Measurements from ENCODE around the gene TSSC4.

Gene TSSC4

DNA sequence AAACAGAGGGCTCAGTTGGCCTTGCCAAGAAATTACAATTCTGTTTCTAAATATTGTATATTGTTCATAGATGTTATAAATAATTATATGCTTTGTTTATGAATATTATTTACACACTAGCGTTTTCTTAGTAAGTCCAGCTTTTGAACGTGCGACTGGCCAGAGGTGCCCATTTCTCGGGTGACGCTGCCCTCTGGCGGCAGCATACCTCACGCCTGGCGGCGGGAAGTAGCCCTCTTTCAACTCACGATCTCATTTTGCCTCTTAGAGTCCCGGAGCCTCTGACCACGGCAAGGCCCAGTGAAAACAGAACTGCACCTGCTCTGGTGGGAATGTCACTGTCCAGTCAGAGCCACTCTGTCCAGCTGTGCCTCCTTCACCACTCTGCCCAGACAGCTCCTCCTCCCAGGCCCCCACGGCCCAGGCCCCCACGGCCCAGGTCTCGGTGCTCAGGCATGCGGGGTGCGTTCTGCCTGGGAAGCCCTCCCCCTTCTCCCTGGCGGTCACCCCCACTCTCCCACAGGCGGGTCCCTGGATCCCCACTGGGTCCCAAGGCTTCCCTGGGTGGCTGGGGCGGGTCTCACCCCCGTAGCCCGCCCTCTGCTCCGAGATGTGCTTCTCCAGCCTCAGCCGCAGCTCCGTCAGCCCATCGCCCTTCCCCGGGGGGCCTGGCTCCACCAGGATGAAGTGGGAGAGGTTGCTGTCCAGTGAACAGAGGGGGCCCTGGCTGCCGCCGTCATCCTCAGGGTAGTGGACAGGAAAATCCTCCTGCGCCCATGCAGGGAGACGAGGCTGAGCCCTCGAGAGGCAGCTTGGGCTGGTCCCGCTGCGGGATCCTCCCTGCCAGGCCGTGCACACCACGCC, 19.3 kb downstream of the TSSC4 start:
- DNase-seq (ENCODE audit: low read depth): peak; percentile 40

DNA sequence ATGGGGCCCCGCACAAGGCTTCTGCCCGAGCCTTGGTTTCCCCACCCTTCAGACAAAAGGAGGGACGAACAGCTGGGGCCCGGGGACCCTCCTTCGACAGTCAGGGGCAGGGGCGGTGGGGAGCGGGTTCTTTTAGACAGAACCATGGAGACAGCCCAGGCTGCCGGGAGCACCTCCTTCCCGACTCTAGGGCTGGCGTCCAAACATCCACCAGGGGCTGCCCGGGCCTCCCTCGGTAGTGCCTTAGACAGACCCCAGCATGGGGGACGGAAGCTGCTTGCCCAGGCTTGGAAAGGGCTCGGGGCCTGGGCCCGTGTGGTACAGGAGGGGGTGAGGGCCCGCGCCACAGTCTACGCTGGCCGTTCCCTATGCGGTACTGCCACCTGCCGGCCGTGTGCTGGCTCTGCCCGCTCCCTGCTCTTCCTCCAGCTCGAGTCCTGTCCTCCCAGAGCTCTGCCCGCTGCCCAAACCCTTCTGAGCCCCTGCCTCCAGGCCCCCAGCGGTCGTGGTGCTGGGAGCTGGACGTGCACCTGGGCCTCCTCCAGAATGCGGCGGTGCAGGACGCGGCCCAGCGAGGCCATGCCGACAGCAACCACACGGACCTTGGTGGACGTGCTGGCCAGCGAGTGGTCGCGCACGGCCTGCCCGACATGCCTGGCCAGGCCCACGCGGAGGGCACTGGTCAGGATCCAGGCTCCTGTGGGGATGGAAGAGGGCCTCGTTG, 20.1 kb downstream of the TSSC4 start:
- DNase-seq (ENCODE audit: low read depth): peak; percentile 57

DNA sequence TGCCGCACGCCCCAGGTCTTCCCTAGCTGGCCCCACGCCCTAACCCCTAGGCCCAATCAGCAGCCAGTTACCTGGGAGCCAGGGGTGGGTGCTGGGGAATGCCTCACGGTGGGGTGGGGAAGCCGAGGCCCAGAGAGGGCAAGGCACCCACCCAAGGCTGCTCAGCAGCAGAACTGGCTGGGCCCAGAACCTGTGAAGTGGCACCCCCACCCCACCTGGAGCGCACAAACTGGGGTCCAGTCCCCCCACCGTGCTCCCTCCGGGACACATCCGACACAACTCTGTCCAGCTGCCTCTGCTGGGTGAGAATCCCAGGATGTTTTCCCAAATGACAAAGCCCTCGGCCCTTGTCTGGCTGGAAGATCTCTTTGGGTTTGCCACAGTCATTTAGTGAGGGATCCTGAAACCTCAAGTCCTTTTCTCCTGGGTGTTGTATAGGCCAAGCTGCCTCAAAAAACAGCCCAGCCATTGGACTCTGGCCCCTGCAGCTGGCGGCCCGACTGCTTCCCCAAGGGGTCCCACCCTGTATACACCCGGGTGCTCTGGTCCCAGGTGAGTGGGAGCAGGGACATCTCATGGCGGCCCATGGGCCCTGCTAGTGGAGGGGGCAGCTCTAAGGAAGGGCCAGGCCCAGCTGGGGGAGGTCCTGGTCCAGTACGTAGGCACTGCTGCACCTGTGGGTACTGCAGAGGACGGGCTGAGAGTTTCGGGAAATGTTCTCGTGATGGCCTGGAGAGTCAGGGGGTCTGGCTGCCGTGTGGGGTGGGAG, 20.9 kb downstream of the TSSC4 start:
- no peak for DNase-seq (ENCODE audit: low read depth)

DNA sequence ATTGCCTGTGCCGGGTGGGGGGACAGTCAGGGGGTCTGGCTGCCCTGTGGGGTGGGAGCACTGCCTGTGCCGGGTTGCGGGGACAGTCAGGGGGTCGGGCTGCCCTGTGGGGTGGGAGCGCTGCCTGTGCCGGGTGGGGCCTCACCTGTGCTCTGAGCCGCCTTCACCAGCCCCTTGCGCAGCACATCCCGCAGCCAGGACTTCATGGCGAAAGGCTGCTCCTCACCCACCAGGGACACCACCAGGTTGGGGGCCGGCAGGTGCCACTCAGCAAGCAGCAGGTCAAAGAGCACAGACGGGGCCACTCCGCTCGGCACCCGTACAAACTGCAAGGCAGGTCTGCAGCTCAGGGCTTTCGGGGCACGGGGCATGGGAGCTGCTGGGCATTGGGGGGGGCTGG, 21.4 kb downstream of the TSSC4 start:
- DNase-seq (ENCODE audit: low read depth): no peak

DNA sequence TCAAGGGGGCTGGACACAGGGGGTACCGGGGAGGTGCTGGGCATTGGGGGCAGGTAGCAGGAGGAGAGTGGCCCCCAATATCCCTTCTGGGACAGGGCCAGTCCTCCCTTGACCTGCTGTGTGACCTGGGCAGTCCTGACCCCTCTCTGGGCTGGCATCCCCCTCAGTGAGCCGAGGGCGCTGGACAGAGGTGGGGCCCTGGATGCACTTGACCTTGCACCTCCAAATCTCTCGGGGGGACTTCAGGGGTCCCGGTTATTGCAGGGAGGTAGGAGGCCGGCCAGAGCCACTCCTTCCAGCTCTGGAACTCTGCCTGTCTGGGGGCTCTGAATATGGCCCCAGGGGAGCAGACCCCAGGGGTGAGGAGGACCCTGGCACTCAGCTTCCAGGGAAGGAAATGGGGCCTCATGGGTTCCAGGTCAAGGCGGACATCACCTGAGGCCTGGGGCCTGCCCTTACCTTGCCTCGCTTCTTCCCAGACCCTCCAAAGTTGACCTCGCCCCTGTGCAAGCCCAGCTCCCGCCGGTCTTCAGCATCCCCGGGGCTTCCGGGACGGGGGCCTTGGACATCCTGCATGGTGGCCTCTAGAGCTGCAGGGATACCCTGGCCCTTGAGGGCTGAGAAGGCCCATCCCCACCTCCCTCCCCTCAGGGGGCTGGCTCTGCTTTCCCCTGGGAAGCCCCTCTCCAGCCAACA, 22.1 kb downstream of the TSSC4 start:
- no peak for DNase-seq (ENCODE audit: low read depth)

DNA sequence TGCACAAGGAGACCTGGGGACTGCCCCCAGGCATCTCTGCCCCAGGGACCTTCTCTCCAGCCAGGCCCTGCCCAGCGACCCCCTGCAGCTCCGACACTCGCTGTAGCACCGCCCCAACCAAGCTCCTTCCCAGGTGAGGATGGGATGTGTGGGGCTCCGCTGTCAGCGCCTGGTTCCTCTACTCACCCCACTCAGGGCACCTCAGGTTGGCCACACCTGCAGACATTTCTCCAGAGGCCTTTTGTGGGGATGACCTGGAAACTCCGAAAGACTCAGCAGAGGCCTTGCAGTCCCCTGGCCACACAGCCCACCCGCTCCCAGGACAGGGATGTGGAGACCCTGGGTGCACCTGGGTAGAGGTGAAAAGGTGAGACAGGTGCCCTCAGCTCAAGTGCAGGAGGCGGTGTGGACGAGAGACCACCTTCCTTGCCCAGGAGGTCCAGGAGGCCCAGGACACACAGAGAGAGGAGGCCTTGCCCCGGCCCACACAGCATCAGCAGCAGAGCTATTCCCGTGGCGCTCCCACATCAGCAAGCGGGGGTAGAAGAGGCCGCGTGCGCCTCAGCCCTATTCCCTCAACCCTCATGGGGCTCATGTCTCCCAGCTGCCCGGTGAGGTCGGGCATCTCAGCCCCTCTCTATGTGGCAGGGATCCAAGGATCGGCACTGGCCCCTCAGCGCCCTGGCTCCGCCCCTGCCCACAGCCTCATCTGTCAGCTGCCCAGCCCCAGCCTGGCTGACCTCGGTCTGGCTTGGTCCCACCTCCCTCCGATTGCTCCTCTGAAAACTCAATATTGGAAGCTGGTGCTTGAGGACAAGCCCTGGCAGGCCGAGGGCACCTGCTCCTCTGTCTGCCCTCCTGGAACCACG, 22.8 kb downstream of the TSSC4 start:
- no peak for DNase-seq (ENCODE audit: low read depth)

DNA sequence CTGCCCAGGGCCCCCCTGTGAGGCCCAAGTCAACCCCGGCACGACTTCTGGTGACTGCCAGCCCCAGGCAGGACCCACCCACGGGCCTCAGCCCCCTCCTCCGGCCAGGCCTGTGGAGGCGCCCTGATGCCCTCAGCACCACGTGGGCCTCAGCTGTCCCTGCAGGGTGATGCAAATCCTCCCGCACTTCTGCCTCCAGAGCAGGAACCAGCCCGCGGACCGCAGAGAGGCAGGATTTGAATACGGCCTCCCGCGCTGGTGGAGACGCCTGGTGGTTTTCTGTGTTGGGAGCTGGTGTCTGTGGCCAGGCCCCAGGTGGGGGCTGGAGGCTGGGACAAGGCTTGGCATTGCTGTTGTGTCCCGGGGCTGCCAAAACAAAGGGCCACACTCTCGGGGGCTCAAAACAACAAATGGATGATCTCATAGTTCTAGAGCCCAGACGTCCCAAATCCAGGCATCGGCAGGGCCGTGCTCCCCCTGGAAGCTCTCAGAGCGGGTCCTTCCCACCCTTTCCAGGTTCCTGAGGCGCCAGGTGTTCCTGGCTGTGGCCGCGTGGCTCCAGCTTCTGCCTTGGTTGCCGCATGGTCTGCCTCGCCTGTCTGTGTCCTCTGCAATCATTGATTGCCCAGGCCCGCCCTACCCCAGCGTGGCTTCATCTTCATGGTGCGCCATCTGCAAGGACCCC, 24.4 kb downstream of the TSSC4 start:
- no peak for DNase-seq (ENCODE audit: low read depth)

DNA sequence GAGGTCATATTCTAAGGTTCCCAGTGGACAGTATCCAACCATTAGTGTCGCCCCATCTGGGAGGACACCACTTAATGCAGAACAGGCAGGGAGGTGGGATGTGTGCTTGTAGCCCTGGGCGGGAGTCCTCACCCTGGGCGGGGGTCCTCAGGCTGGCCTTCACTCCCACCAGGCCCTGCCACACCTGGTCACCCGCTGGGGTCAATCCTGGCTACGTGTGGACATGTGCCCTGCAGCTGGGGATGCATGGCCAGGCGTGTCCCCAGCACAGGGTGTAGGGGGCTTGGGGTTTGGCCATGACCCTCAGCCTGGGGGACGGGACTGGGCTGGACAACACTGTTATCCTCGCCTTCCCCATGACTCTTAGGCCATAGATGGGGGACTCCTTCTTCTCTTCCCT, 25.0 kb downstream of the TSSC4 start:
- DNase-seq (ENCODE audit: low read depth): no peak

DNA sequence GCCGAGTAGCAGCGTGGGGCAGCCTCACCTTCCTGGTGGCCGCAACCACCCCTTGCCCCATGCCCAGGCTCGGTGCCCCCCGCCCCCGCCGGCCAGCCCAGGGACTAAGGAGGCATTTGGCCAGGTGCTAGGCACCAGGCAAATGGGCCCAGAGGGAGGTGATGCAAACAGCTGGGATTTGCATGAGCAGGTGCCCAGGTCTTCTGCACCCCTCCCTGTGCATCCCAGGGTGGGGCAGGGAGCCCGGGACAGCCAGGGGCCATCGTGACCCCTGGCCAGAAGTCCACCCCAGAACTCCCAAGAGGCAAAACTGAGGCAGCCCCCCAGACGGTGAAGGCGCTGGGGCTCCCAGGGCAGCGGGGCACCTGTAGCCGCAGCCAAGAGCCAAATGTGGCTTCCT, 25.7 kb downstream of the TSSC4 start:
- no peak for DNase-seq (ENCODE audit: low read depth)

DNA sequence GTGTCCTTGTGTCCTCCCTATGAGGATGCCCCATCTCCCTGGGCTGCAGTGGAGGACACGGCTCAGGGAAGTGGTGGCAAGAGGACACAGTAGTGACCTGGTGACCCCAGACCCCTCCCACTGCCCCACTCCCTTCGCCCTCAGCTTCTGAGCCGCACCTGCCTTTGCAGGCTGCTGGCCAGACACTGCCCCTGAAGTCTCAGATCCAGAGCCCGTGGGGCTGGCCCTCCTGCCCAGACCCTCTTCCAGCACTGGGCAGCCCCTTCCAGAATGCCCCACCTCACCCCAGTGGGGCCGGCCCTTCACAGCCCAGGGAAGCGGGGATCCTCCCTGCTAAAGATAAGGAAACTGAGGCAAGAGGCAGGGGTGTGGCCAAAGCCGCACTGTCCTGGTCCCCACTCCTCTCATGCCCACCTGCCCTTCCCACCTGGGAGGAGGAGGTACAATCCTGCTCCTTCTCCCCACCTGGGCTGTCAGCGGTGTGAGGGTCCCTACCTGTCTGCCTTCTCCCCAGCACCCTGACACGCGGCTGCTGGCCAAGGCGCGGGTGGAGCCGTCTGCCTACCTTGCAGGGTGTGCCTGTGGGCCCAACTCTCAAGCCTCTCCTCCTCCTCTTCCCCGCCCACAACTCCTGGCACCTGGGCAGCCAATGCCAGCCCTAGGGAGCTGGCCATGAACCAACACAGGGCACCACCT, 26.4 kb downstream of the TSSC4 start:
- no peak for DNase-seq (ENCODE audit: low read depth)

DNA sequence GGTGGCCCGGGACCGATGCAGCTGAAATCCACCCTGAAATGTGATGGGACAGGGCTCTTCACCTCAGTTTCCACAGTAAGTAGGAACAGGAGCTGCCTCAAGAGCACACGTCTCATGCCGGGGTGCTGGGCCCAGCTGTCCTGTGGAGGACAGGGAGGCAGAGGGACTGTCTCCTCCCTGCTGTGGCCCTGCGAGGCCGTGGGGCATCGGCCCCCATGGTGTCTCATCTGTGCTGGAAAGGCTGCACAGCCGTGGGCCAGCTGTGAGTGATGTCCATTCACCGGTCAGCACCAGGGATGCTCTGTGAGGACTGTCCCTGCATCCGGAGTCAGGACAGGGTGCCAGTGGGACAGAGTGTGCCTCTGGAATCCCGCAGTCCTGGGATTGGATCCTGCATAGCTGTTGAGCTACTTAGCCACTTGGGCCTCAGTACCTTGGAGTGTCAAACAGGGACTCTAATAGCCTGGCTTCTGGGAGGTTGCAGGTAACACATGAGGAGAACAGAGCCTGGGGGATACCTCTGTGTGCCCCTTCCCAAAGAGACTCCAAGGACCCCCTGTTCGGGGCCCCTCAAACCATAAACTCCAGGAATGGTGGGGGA, 27.3 kb downstream of the TSSC4 start:
- no peak for DNase-seq (ENCODE audit: low read depth)

DNA sequence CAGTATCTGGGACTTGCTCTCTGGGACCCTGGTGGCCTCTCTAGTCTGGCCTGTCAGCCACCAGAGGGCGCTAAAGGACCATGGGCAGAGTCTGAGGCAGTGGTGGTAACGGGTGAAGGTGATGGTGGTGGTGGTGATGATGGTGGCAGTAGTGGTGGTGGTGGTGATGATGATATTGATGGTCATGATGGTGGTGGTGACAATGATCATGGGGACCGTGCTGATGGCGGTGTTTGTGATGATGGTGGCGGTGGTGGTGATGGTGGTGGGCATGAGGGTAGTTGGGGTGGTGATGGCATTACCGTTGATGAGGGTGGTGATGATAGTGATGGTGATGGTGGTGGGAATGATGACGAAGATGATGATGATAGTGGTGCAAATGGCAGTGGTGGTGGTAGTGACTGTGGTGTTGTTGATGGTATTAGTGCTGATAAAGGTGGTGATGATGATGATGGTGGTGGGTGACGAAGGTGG, 27.8 kb downstream of the TSSC4 start:
- peak; percentile 76 for DNase-seq (ENCODE audit: low read depth)

DNA sequence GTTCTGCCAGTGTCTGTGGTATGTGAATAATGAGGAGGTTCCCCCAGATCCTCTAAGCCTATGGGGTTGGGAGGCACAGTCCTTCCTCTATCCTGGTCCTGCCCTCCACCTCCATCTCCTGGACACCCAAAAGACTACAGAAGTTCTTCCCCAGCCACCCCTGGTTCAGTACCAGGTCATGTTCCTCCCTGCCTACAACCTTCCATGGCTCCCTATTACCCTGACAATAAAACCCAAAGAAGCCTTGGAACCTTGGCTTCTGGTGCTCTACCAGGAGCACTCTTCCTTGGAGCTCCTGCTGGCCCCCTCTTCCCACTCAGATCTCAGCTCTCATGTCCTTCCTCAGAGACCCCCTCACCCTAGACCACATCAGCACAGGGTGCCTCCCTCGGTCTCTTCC, 30.8 kb downstream of the TSSC4 start:
- no peak for DNase-seq (ENCODE audit: low read depth)

DNA sequence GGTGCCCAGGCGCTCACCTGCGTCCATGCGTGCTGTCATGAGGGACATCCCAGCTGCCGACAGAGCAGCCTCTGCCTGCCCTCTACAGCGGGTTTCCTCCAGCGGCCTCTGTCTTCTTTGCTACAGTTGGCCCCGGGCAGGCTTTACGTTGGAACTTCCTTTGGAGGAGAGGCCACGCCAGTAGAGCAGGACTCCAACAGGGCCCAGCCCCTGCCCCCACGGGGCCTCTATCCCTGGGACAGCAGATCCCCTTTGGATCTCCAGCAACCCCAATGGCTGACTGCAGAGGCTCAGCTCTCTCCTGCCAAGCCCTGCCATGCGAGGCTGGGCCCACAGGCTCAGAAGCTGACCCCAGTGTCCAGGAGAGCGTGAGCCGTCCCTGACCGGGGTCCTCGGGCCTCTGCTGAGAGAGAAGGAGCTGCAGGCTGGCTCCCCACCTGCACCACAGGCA, 31.6 kb downstream of the TSSC4 start:
- DNase-seq (ENCODE audit: low read depth): no peak

DNA sequence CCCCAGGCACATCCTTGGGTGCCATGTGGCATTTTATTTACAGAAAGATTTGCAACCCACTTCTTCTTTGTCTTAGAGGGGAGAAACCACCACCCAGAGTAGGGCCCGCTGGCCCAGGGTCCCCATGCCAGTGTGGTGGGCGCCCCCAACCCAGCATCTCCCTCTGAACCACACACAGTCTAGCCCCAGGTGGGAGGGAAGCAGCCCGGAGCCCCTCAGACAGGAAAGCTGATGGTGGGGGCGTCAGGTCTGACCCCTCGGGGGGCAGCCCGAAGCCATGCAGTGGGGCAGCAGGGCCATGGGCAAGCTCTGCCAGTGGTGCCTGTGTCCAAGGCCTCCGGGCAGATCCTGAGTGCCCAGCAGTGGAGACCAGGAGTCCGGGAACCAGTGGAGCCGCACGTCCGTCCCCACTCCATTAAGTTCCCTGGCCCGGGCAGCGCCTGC, 32.1 kb downstream of the TSSC4 start:
- DNase-seq (ENCODE audit: low read depth): no peak

DNA sequence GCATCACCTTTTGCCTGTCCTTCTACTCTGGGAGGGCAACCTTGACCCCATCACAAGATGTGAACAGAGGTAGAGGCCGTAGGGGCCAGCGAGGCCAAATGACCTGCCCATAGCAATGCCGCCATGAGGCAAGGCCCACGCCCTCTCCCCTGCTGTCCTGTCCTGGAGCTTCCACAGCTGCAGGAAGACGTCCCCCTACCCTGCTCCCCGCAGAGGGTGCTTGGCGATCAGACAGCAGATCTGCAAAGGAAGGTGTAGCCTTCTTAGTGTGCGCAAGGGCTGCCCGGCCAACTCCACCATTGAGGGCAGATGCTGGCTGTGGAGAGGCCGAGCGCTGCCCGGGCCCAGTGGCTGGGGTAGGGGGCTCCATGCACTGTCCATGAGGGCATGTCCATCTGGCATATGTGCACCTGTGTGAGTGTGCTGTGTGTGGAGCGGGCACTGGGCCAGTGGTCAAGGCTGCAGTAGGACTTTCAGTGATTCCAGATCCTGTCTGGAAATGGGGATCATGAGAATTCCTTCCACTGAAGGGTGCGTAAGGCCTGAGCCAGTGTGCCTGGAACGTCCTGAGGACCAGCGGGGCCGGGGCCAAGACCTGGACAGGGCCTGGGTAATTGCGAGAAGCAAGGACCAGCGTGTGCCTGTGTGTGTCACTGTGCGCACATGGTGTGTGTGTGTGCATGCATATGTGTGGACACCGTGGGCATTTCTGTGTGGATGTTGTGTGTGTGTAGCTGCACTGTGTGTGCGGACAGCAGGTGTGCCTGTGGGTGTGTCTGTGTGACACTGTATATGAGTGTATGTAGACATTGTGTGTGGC, 32.8 kb downstream of the TSSC4 start:
- DNase-seq (ENCODE audit: low read depth): no peak

DNA sequence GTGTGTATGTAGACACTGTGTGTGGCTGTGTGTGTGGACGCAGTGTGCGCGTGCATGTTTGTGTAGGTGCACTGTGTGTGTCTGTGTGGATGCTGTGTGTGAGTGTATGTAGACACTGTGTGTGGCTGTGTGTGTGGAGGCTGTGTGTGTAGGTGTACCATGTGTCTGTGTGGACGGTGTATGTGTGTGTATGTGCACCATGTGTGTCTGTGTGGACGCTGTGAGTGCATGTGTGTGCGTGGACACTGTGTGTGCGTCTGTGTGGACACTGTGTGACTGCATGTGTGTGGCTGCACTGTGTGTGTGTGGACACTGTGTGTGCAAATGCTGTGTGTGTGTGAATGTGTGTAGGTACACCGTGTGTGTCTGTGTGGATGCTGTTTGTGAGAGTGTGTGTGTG, 33.5 kb downstream of the TSSC4 start:
- no peak for DNase-seq (ENCODE audit: low read depth)

DNA sequence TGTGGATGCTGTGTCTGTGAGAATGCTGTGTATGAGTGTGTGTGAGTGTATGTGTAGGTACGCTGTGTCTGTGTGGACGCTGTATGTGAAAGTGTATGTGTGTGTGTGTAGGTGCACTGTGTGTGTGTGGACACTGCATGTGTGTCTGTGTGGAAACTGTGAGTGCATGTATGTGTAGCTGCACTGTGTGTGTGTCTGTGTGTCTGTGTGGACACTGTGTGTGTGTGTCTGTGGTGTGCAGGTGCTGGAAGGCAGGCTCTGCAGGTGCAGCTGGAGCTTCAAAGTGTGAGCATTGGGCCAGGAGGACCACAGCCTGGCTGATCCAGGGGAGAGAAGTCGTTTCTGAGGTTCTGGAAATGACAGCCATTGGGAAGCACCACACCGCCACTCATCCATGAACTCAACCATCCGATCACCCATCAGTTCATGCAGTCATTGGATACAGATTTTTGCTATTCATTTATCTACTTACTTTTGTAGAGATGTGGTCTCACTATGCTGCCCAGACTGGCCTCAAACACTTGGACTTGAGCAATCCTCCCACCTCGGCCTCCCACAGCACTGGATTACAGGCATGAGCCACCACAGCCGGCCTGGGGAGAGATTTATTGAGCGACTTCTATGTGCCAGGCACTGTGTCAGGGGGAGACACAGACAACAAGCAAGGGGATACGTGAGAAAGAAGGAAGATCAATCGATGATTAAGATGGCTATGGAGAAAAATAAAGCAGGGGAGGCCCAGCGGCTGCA, 34.1 kb downstream of the TSSC4 start:
- no peak for DNase-seq (ENCODE audit: low read depth)

Data from stimulated activated CD8-positive, alpha-beta memory T cell treated with anti-CD3 and anti-CD28 coated beads, Interleukin-4, amount 100 ng/mL, for 24 hours (primary cell).